ENCODE data around the gene CSTF3.

CSTF3 gene

DNA sequence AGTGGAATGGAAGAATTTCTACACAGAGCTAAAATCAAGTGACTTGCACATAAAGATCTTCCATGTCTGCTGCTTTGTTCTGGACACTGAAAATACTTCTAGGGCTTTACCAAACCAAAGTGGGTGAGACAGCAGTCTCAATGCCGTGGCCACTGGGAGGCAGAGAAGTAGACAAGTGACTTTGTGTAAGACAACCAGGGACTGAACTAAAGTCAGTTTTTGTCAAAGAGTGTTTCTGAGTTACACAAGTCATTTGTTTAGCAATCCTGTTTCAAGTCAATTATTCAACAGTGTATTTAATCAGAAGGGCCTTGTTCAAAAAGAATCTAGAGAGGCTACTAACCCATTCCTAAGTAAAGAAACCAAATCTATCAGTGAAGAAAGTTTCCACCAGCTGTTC is 75.3 kb downstream of the CSTF3 start:
- Histone ChIP-seq H3K9me3 (ENCODE audit: control insufficient read depth, insufficient read depth, low read length) (no peaks in the 10 kb centered on the region), H3K9ac (ENCODE audit: low read depth, low read length) (no peak overlapping the region), H3K4me1 (ENCODE audit: insufficient read depth, low read length) (no peaks in the 10 kb centered on the region), H3K36me3 (ENCODE audit: insufficient read depth, low read length) (peaks cover 27% of the 10 kb centered on the region)

DNA sequence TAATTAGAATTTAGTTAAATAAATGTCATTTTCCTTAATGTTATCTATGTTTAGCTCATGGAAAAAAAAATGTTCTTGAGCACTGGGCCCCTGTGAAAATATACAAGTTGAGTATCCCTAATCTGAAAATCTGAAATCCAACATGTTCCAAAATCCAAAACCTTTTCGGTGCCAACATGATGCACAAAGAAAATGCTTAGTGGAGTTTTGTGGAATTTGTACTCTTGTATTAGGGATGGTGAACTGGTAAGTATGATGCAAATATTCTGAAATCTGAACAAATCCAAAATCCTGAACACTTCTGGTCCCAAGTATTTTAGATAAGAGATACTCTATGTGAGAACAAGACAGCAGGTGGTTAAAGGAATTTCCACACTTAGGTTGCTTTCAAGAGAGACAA is 77.4 kb downstream of the CSTF3 start:
- H3K9me3 ChIP-seq (ENCODE audit: control insufficient read depth, insufficient read depth, low read length): no peaks in the 10 kb centered on the region
- H3K4me1 ChIP-seq (ENCODE audit: insufficient read depth, low read length): no peaks in the 10 kb centered on the region
- peaks cover 26% of the 10 kb centered on the region for H3K36me3 ChIP-seq (ENCODE audit: insufficient read depth, low read length)

DNA sequence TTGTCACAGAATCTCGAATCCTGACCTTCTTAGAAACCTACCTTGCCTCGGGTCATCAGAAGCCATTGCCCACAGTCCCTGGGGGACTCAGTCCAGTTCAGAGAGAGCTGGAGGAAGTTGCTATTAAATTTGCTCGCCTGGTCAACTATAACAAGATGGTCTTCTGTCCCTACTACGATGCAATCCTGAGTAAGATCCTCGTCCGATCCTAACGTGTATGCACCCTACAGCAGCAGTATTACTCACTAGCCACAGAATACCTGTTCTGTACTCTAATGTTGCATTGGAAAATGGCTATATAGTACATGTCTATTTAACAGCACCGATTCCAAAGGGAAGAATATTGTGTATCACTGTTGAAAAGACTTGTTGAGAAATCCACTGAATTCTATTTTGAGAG is 88.8 kb downstream of the CSTF3 start:
- Histone ChIP-seq H3K4me1 (ENCODE audit: insufficient read depth, low read length) (no peaks in the 10 kb centered on the region), H3K9me3 (ENCODE audit: control insufficient read depth, insufficient read depth, low read length) (no peaks in the 10 kb centered on the region), H3K9ac (ENCODE audit: low read depth, low read length) (no peak overlapping the region), H3K36me3 (ENCODE audit: insufficient read depth, low read length) (peaks cover 19% of the 10 kb centered on the region)

More for the DNA sequence above, 77.4 kb downstream of the CSTF3 start:
- H3K9ac ChIP-seq (ENCODE audit: low read depth, low read length): no peak overlapping the region

GRCh38 chr11:33068611-33069340 is 92.5 kb downstream of the CSTF3 start:
- Histone ChIP-seq H3K4me1 (ENCODE audit: insufficient read depth, low read length) (peaks cover 8% of the 10 kb centered on the region; the same call in 1 of the 2 replicates), H3K36me3 (ENCODE audit: insufficient read depth, low read length) (peaks cover 16% of the 10 kb centered on the region), H3K9ac (ENCODE audit: low read depth, low read length) (no peak overlapping the region), H3K9me3 (ENCODE audit: control insufficient read depth, insufficient read depth, low read length) (no peaks in the 10 kb centered on the region)

- Histone ChIP-seq H3K4me1 (ENCODE audit: insufficient read depth, low read length) (peaks cover 11% of the 10 kb centered on the region; the same call in 1 of the 2 replicates), H3K9ac (ENCODE audit: low read depth, low read length) (no peak overlapping the region), H3K36me3 (ENCODE audit: insufficient read depth, low read length) (peaks cover 7% of the 10 kb centered on the region), H3K9me3 (ENCODE audit: control insufficient read depth, insufficient read depth, low read length) (no peaks in the 10 kb centered on the region)
Observed at GRCh38 chr11:33067294-33067693, 94.0 kb downstream of the CSTF3 start.

GRCh38 chr11:33065445-33066178 is 95.7 kb downstream of the CSTF3 start:
- Histone ChIP-seq H3K9me3 (ENCODE audit: control insufficient read depth, insufficient read depth, low read length) (no peaks in the 10 kb centered on the region), H3K9ac (ENCODE audit: low read depth, low read length) (no peak overlapping the region), H3K36me3 (ENCODE audit: insufficient read depth, low read length) (no peaks in the 10 kb centered on the region; the same call in 1 of the 2 replicates), H3K4me1 (ENCODE audit: insufficient read depth, low read length) (peaks cover 19% of the 10 kb centered on the region; the same call in 1 of the 2 replicates)

DNA sequence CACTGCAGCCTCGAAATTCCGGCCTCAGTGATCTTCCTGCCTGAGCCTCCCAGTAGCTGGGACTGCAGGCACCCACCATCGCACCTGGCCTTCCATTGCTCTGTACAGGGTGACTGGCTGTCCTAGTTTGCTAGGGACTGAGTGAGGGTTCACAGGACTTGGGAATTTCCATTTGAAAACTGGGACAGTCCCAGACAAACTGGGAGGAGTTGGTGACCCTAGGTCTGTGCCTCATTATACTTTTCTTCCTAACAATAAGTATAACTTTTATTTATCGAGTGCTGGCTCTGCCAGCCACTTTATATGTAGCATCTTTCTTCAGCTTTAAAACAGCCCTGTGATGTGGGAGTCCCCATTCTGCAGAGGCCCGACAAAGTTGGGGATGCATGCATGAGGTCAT is 96.4 kb downstream of the CSTF3 start:
- H3K9ac ChIP-seq (ENCODE audit: low read depth, low read length): no peak overlapping the region
- no peaks in the 10 kb centered on the region for H3K9me3 ChIP-seq (ENCODE audit: control insufficient read depth, insufficient read depth, low read length)
- H3K36me3 ChIP-seq (ENCODE audit: insufficient read depth, low read length): no peaks in the 10 kb centered on the region
- H3K4me1 ChIP-seq (ENCODE audit: insufficient read depth, low read length): peaks cover 22% of the 10 kb centered on the region; the same call in 1 of the 2 replicates

DNA sequence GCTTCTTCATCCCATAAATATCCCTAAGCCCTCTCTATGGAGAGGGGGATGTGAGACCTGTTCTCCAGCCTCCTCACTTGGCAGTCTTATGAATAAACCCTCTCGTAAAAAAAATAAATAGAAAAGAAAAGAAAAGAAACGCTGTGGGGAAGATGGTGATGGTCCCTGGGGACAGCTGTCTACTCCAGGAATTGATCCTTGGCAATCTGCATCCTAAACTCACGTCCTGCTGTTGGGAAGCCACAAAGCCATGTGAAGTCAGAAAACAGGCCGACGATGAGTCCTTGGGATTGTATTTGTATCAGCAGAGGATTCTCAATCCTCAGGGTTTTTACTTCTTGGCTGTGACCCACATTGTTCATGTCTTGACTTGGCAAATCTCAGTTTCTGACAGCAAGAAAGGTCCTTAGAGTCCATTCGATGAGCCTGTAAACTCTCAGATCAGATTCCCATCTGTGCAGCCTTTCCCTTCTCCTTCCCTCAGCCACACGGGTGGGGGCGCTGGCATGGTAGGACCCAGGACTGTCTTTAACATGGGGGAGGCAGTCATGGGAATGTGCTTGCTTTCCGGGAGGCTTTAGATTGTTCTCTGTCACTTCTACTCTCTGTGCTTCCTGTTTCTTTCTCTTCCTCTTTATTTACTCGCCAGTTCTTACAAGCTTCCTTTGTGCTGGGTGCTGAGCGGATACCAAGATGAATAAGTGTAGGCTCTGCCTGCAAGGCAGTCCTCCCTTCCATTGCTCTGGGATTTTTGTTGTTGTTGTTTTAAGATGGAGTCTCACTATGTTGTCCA is 97.1 kb downstream of the CSTF3 start:
- no peak overlapping the region for H3K9ac ChIP-seq (ENCODE audit: low read depth, low read length)
- H3K4me1 ChIP-seq (ENCODE audit: insufficient read depth, low read length): peaks cover 22% of the 10 kb centered on the region; the same call in 1 of the 2 replicates
- H3K36me3 ChIP-seq (ENCODE audit: insufficient read depth, low read length): no peaks in the 10 kb centered on the region
- H3K9me3 ChIP-seq (ENCODE audit: control insufficient read depth, insufficient read depth, low read length): no peaks in the 10 kb centered on the region

- H3K4me1 ChIP-seq (ENCODE audit: insufficient read depth, low read length): peaks cover 22% of the 10 kb centered on the region; the same call in 1 of the 2 replicates
- H3K9ac ChIP-seq (ENCODE audit: low read depth, low read length): no peak overlapping the region
- H3K36me3 ChIP-seq (ENCODE audit: insufficient read depth, low read length): no peaks in the 10 kb centered on the region
- H3K9me3 ChIP-seq (ENCODE audit: control insufficient read depth, insufficient read depth, low read length): no peaks in the 10 kb centered on the region
Observed at GRCh38 chr11:33063326-33063881, 97.9 kb downstream of the CSTF3 start.

GRCh38 chr11:33062137-33062536 is 99.1 kb downstream of the CSTF3 start:
- Histone ChIP-seq H3K36me3 (ENCODE audit: insufficient read depth, low read length) (no peaks in the 10 kb centered on the region), H3K4me1 (ENCODE audit: insufficient read depth, low read length) (peaks cover 22% of the 10 kb centered on the region; the same call in 1 of the 2 replicates)

DNA sequence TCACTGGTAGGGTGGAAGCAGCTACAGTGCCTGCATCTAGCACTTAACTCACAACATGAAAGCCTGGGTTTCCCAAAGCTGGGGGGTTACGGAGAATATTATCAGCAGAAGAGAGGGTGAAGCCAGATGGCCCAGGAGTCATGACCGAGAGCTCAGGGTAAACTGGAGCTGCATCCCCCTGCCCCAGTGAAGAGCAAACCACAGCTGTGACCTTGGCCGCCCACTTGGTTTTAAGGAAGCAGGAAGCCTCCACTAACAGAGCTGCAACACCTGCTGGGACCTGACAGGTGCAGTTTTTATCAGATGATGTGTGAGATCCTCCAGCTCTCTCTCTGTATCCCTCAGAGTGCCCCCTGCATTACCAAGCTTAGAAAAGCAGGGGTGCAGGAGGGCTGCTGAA is 101.0 kb downstream of the CSTF3 start:
- no peaks in the 10 kb centered on the region for H3K36me3 ChIP-seq (ENCODE audit: insufficient read depth, low read length)
- peaks cover 22% of the 10 kb centered on the region; the same call in 1 of the 2 replicates for H3K4me1 ChIP-seq (ENCODE audit: insufficient read depth, low read length)
- H3K9me3 ChIP-seq (ENCODE audit: control insufficient read depth, insufficient read depth, low read length): no peaks in the 10 kb centered on the region
- no peak overlapping the region for H3K9ac ChIP-seq (ENCODE audit: low read depth, low read length)

More at GRCh38 chr11:33062137-33062536, 99.1 kb downstream of the CSTF3 start:
- no peaks in the 10 kb centered on the region for H3K9me3 ChIP-seq (ENCODE audit: control insufficient read depth, insufficient read depth, low read length)
- H3K9ac ChIP-seq (ENCODE audit: low read depth, low read length): no peak overlapping the region

DNA sequence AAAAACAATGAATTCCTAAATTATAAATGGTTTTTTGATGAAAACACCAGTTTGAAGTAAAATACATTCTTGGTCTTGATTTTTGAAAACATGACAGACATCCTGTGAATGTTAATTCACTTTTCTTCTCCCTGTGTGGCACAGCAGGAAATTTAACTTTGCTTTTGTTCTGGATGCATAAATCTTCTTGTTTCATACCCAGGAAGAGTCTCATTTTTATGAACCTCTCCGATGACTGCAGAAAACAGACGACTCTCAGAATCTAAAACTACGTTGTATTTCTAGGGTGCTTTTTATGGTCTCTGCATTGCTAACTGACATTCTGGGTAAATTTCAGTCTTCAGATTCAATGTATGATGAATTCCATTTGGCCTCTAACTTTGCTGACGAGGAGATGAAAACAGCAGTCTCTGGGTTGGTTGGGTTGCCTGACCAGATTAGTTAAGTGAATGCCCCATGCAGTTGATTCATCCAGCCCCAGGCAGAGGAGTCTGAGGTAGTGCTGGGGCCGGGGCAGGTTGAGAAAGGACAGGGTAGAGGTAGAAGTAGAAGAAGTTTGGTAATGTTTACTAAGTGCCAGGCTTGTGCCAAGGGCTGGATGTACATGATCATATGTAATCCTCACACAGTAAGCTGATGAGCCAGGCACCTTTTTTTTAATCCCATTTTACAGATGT is 101.8 kb downstream of the CSTF3 start:
- Histone ChIP-seq H3K4me1 (ENCODE audit: insufficient read depth, low read length) (peaks cover 21% of the 10 kb centered on the region; the same call in 1 of the 2 replicates), H3K9ac (ENCODE audit: low read depth, low read length) (no peak overlapping the region), H3K9me3 (ENCODE audit: control insufficient read depth, insufficient read depth, low read length) (no peaks in the 10 kb centered on the region), H3K36me3 (ENCODE audit: insufficient read depth, low read length) (no peaks in the 10 kb centered on the region)

DNA sequence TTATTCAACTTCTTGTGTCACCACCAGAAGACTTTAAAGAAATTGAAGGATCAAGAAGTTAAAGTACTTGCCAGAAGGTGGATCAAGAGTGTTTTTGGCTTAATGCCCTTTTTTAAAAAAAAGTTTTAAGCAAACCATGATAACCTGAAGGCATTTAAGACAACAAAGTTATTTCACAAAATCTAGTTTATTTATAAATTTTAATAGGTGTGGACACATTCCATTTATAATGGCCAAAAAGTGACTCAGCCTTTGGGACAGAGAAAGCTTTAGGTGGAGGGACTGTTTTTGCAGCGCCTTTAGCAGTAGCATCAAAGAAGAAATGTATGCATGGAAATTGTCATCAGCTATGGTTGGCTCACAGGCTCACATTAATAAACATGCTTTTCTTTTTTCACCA is 104.0 kb downstream of the CSTF3 start:
- H3K9me3 ChIP-seq (ENCODE audit: control insufficient read depth, insufficient read depth, low read length): no peaks in the 10 kb centered on the region
- no peak overlapping the region for H3K9ac ChIP-seq (ENCODE audit: low read depth, low read length)
- H3K36me3 ChIP-seq (ENCODE audit: insufficient read depth, low read length): no peaks in the 10 kb centered on the region
- H3K4me1 ChIP-seq (ENCODE audit: insufficient read depth, low read length): peaks cover 10% of the 10 kb centered on the region; the same call in 1 of the 2 replicates
